DMS 273 (cell line): ENCODE data around the gene TNNT2.
A peak's percentile ranks its signal among the peaks of the same experiment; 100 is the strongest.

ENCODE experiments used
- DNase-seq: peaks from one replicate; lab custom pipeline; 2025; ENCODE audit not compliant: unreplicated experiment; lab: John Stamatoyannopoulos, UW

Gene TNNT2

GRCh38 chr1:201357636-201358348 is 19.7 kb downstream of the TNNT2 start:
- DNase-seq, result no peak

- DNase-seq, result no peak
These were observed 20.3 kb downstream of the TNNT2 start for GRCh38 chr1:201357211-201357610.

- no peak for DNase-seq
These were observed 20.8 kb downstream of the TNNT2 start for GRCh38 chr1:201356701-201357100.

DNA sequence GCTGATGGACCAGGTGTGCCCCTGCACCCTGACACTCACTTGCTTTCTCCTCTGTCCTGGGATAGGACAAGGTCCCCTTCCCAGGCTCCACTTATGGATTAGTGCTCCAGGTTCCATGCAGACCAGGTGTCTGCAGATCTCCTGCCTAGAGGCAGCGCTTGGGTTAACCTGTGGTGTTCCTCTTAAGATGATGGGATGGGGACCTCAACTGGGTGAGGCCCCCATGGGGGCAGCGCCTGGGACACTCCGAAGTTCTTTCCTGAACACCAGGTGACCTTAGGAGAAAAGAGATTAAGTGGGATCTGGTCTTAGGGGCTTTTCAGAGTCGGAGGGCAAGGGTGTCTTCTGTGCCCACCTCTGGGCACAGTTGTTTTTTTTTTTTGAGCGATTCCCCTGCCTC is 21.2 kb downstream of the TNNT2 start:
- DNase-seq, result no peak

- no peak for DNase-seq
These were observed 22.0 kb downstream of the TNNT2 start for GRCh38 chr1:201355471-201355870.

DNA sequence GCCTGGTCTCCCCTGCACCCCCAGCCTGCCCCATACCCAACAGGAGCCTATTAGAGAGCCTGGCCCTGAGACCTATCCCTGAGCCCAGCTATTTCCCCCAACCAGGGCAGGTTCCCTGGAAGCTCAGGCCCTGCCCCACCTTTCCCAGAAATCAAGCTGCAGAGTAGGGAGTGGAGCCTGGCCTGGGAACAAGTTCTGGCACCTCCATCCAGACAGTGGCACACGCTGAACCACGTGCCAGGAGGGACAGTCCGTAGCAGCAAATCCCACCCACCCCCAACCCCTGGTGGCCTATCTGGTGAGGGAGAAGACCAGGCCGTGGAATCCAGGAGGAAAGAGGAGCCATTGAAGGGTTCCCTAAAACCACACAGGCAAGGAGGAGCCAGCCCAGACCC is 22.6 kb downstream of the TNNT2 start:
- no peak for DNase-seq

- no peak for DNase-seq
These were observed 23.2 kb downstream of the TNNT2 start for GRCh38 chr1:201354151-201354900.

GRCh38 chr1:201353186-201353940 is 24.1 kb downstream of the TNNT2 start:
- DNase-seq, result no peak

- no peak for DNase-seq
These were observed 25.9 kb downstream of the TNNT2 start for GRCh38 chr1:201351617-201352016.

GRCh38 chr1:201350884-201351283 is 26.6 kb downstream of the TNNT2 start:
- DNase-seq, result no peak

DNA sequence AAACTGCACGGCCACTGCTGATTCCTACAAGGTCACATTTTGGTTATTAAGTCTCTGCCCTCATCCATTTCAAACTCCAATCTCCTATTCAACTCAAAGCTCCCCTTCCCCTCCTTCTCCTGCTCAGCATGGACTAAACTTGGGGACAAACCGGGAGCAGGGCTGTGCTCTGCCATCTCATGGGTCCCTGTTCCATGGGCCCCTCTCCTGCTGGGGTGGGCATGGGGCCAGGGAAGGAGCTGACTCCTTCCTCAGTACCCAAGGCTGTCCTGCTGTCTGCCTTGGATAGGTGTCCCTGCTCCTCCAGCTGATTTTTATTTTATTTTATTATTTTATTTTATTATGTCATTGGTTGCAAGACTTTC is 27.1 kb downstream of the TNNT2 start:
- DNase-seq, result no peak

GRCh38 chr1:201349092-201349491 is 28.4 kb downstream of the TNNT2 start:
- no peak for DNase-seq

- peak; percentile 85 for DNase-seq
These were observed 29.3 kb downstream of the TNNT2 start for GRCh38 chr1:201348211-201348566.

DNA sequence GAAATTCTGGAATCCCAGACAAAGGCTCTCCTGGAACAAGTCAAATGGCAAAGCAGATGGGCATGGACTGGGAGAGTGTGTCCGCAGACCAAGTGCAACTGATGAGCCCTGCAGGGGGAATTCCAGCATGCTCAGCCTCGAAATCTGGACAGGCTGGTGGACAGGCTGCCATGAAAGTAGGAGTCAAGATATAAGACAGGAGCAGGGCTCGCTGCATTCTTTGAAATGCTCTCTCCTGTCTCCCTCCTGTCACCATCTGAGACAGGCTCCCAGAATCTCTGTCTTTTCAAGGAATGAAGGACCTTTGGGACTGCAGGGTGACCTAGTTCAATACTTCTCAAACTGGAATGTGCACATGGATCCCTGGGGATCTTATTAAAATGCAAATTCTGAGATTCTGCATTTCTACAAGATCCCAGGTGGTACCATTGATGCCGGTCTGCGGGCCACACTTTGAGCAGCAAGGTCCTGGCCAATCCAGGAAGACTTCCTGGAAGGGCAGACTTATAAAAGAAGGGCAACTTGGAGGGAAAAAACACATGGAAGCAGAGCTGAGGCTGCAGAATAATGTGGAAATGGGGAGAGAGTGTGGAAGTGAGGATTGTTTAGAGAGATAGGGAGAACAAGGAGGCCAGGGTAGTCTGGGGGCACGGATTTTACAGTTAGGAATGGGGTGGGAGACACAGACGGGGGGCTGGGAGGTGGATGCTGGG is 29.8 kb downstream of the TNNT2 start:
- DNase-seq, result no peak

- DNase-seq, result no peak
These were observed 30.5 kb downstream of the TNNT2 start for GRCh38 chr1:201346987-201347386.

- DNase-seq, result peak; percentile 69
These were observed 31.0 kb downstream of the TNNT2 start for GRCh38 chr1:201346337-201346939.

GRCh38 chr1:201345081-201345355 is 32.5 kb downstream of the TNNT2 start:
- no peak for DNase-seq

- no peak for DNase-seq
These were observed 33.0 kb downstream of the TNNT2 start for GRCh38 chr1:201344206-201345080.

DNA sequence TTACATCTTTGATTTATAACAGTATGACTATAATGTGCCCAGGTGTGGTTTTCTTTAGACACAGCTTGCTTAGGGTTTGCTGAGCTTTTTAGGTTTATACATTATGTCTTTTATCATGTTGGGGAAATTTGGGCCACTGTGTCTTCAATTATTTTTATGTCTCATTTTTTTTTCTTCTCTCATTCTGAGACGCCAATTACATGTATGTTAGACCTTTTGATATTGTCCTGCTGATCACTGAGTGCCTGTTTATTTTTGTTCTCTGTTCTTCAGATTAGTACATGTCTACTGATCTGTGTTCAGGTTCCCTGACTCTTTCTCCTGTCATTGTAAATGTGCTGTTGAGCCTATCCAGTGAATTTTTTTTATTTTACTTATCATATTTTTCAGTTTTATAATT is 36.1 kb downstream of the TNNT2 start:
- no peak for DNase-seq

DNA sequence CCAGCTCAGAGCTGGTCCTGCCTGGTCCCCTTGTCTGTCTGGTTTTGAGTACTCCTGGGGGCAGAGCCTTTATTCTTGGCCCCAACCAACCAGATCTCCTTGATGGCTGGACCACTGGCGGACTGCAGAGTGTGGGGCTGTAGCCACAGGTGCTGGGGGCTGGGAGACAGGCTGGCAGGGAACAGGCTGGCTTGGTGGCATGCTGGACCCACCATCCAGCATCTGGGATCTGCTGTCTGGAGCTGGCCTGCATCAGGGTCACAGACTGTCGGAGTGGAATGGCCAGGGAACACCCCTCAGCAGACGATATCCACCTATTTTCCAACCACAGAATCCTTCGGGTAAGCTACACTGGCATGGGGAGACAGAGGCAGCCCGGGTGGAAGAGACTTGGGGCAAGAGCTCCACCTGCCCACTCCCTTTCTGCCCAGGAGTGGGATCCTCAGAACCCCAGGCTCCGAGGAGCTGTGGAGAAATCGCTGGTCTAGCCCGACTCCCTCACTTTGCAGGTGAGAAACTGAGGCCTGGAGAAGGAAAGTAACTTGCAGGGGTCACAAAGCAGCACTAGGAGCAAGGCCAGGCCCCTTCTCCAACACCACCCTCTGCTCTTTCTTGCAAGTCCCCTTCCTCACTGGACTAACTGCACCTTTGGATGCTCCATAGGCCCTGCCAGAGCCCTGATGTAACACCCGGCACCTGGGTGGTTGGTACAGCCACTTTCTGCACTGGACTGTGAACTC is 40.6 kb downstream of the TNNT2 start:
- no peak for DNase-seq
